ENCODE results near the gene ADRB1. TPM values are rescaled to one million over a fixed set of nuclear protein-coding genes. Genes with fewer than 3 reads are reported as not detected.

The ADRB1 gene
- total and polyA plus RNA-seq, 2 donors (not counting 3 experiments of a cell fraction or from before 2014, with no cell fraction given) = 0.23 to 0.97 TPM

GRCh38 chr10:114059561-114059960, 15.9 kb downstream of the ADRB1 start:
- dilution Hi-C loops (cut with MboI; ENCODE audit: extremely low pct_ligation_motif_present, low sequenced_read_pairs) = no loop called here
- TF ChIP-seq EZH2 (IDR thresholded peaks at IDR 0.05; ENCODE audit: borderline replicate concordance, low read depth, low read length, severe bottlenecking) (no peak), POLR2A (IDR thresholded peaks at IDR 0.05; ENCODE audit: low read depth, low read length) (no peak), POLR2AphosphoS5 (IDR thresholded peaks at IDR 0.05; ENCODE audit: insufficient read depth, low read depth, low read length) (no peak), GATA2 (IDR thresholded peaks at IDR 0.05; ENCODE audit: insufficient read depth, insufficient read length, low read depth, low read length) (no peak), MYC (IDR thresholded peaks at IDR 0.05; ENCODE audit: low read depth, low read length) (no peak), CTCF (IDR thresholded peaks at IDR 0.05; ENCODE audit: extremely low read depth in 1 of 2, insufficient read depth in 1 of 2, low read depth in 1 of 2, low read length in 2 of 2) (no peak), JUN (IDR thresholded peaks at IDR 0.05; ENCODE audit: borderline replicate concordance, insufficient read depth, insufficient read length, low read depth) (no peak), FOS (IDR thresholded peaks at IDR 0.05; ENCODE audit: borderline replicate concordance, insufficient read depth, low read length) (no peak)
- TF ChIP-seq, protein P1, sequence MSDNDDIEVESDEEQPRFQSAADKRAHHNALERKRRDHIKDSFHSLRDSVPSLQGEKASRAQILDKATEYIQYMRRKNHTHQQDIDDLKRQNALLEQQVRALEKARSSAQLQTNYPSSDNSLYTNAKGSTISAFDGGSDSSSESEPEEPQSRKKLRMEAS (IDR thresholded peaks at IDR 0.05; ENCODE audit: insufficient read depth, insufficient read length) = no peak
- Histone ChIP-seq H3K79me2 (ENCODE audit: control insufficient read depth, insufficient read depth, low read length) (no peaks in the 10 kb centered on the region), H3K4me1 (ENCODE audit: control insufficient read depth, extremely low read depth, insufficient read depth, low read length) (no peaks in the 10 kb centered on the region), H3K36me3 (ENCODE audit: control insufficient read depth in 2 of 2, extremely low read depth in 1 of 2, insufficient read depth in 2 of 2, low read length in 2 of 2) (no peaks in the 10 kb centered on the region), H3K9me1 (replicated peaks; ENCODE audit: control insufficient read depth, extremely low read depth, insufficient read depth, low read length) (no peaks in the 10 kb centered on the region), H2AFZ (ENCODE audit: low read depth, low read length) (no peak overlapping the region), H4K20me1 (replicated peaks; ENCODE audit: control insufficient read depth, extremely low read depth, insufficient read depth, low read length) (no peaks in the 10 kb centered on the region), H3K9me3 (replicated peaks; ENCODE audit: control insufficient read depth, insufficient read depth, low read length) (no peaks in the 10 kb centered on the region), H3K27me3 (ENCODE audit: control insufficient read depth in 2 of 2, insufficient read depth in 2 of 2, low read length in 2 of 2) (peaks cover 0 to 1% of the 10 kb centered on the region in 2 experiments), H3K4me3 (replicated peaks in 1 of 3; ENCODE audit: insufficient read depth in 1 of 3, low read depth in 1 of 3, low read length in 3 of 3) (no peak overlapping the region), H3K9ac (replicated peaks; ENCODE audit: extremely low read depth, insufficient read depth, low read length) (no peak overlapping the region), H3K4me2 (ENCODE audit: insufficient read depth, low read length) (no peak overlapping the region), H3K27ac (ENCODE audit: insufficient read depth, low read depth, low read length) (no peak overlapping the region)
- ChIA-PET CTCF (interaction anchor here (0.7 to 3.5 kb wide), 4 partner anchors 9 to 28 kb away, joined by 3 to 17 read pairs (median 8); no protein-coding TSS in a partner anchor), POLR2A (no interaction called here)
- intact Hi-C loops (cut with micrococcal nuclease) = no loop called here
- no TSS peak for BruUV-seq (replicated peaks)
- DNase-seq (ENCODE audit: low read depth, low spot score) (no peak), FAIRE-seq (peak; percentile 52)

All from endothelial cell of umbilical vein (primary cell).